GDM1 (cell line): ENCODE data around the gene FPR1.

Experiments used
- DNase-seq: peaks from one replicate; lab custom pipeline; 2025; lab: John Stamatoyannopoulos, UW

The FPR1 gene

DNA sequence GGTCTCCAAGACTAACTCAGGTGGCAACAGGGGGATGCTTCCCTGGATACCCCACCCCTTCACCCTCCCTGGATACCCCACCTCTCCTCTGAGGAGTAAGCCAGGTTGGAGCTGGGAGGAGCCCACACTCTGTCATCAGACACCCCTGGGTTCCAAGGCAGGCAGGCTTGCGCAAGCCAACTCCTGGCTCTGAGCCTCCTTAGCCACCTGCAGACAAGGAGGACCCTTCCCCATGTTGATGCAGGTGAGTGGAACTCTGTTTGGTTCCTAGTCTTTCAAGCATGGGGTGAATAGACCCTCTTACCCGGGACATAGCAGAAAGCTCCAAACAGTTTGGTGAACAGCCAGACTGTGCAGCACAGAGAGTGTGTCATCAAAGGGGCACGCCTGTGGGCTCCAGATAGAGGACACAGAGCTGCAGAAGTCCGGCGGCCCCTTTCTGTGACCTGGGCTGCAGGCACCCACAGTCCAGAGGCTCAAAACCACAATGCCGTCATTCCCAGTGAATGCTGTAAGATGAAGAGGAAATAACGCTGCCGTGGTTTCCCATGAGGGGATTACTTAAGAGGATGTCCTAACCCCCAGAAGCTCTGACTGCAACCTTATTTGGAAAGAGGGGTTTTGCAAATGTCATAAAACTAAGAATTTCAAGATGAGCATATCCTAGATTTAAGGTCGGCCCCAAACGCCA, 15.8 kb downstream of the FPR1 start:
- no peak for DNase-seq

GRCh38 chr19:51733742-51734522, 17.7 kb downstream of the FPR1 start:
- DNase-seq, result no peak

DNA sequence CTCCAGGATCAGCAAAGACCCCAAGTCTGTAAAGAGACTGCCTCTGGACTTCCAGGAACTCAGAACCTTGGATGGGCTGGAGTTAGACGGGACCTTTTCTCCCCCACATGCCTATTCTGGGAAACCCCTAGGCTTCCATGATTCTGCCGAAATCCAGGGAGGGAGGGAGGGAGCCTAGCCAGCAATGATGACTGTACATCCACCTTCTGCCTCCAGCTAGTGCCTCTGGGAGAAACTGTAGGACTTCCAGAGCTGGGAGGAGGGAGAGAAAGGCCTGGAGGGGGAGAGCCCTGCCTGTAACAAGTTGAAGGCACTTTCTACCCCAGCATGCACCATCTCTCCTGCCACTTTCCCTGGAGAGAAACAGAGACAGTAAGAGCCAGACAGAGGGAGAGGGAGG, 21.9 kb downstream of the FPR1 start:
- no peak for DNase-seq

- DNase-seq, result no peak
Observed at GRCh38 chr19:51727349-51727880, 24.3 kb downstream of the FPR1 start.

DNA sequence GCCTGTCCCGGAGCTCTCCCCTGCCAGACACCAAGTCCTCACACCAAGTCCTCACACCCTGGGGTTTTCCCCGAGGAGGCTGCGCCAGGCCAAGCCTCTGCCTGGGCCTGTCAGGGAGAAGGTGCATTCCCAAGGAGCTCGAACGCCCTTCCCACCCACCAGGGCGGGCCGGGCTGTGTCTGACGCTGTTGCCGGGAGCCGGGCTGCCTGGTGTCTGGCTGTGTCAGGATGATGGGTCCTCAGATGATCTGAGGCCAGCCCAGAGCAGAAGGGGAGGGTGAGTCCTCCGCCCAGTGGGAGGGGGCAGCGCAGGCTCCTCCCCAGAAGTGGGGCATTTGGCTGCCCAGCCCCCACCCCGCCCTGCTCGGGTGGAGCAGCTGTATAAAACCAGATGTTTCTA, 25.6 kb downstream of the FPR1 start:
- DNase-seq, result no peak

- DNase-seq, result no peak
Observed at GRCh38 chr19:51724543-51724942, 27.1 kb downstream of the FPR1 start.

DNA sequence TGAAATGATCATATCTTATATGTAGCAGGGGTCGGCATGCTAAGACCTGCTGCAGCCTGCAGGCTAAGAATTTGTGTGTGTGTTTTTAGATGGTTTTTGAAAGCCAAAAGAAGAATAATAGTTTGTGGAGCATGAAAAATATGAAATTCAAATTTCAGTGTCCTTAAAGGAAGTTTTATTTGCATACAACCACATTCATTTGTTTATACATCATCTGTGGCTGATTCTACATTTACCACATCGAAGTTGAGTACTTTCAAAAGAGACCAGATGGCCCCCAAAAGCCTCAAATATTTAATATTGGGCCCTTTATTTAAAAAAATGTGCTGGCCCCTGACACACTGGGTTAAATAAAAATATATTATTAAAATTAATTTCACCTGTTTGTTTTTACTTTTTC, 29.2 kb downstream of the FPR1 start:
- no peak for DNase-seq

- no peak for DNase-seq
Observed at GRCh38 chr19:51721905-51722304, 29.8 kb downstream of the FPR1 start.

DNA sequence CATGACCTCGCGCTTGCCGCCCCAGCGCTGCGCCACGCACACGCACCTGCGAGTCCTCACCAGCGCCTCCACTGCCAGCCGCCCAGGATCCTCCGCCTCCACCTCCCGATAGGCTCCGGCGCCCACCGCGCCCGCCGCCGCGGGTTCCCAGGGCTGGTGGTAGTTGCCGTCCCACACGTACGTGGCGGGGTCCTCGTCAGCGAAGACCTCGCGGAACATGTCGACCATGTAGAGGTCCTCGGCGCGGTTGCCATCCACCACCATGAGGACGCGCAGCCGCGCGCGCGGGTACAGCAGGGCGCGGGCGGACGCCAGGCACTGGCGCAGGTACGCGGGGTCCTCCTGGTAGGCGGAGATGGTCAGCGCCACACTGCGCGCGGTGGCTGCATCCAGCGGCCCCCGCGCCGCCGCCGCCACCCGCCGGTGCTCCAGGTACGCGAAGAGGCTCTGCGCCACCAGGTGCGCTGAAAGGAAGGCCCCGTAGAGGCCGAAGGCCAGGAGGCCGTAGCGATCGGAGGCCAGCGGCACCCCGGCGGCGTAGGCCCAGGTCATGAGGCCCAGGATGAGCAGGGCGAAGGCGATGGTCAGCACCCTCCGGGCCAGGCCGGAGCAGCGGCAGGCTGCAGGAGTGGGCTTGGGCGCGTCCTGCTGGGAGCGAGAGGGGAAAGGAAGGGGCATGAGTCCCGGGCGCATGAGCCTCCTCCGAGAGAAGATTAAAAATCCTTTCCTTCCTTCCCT, 32.3 kb downstream of the FPR1 start:
- no peak for DNase-seq

DNA sequence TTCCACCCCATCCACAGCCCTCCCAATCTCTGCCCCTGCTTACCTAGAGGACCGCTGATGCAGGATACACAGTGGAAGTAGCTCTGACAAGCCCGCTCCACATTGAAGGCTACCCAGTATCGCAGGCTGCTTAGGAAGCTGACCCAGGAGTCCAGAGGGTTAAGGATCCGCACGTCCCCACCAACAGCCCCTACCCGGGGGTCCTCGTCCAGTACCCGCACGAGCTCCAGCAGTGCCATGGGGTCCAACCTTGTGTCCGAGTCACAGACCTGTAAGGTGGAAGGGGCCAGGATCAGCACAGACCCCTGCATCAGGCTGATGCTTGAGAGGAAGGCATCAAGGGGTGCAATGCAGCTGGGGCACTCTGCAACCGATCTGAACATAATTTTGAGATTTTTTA, 34.8 kb downstream of the FPR1 start:
- DNase-seq, result no peak

GRCh38 chr19:51715850-51716249, 35.8 kb downstream of the FPR1 start:
- DNase-seq, result no peak

DNA sequence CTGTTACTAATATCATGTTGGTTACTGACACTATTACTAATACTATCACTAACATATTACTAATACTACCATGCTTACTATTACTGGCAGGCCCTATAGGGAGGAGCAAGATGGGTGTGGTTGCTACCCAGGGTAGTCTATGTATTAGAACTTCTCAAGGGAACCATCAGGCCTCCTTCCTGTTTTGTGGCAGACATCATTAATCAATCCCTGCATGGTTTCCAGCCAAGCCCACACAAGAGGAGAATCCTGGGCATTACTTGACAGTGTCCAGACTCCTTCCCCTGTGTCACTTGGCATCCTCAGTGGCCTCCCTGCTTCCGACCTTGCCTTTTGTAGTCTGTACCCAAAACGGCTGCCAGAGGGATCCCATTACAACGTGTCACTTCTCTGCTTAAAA, 36.8 kb downstream of the FPR1 start:
- DNase-seq, result no peak

DNA sequence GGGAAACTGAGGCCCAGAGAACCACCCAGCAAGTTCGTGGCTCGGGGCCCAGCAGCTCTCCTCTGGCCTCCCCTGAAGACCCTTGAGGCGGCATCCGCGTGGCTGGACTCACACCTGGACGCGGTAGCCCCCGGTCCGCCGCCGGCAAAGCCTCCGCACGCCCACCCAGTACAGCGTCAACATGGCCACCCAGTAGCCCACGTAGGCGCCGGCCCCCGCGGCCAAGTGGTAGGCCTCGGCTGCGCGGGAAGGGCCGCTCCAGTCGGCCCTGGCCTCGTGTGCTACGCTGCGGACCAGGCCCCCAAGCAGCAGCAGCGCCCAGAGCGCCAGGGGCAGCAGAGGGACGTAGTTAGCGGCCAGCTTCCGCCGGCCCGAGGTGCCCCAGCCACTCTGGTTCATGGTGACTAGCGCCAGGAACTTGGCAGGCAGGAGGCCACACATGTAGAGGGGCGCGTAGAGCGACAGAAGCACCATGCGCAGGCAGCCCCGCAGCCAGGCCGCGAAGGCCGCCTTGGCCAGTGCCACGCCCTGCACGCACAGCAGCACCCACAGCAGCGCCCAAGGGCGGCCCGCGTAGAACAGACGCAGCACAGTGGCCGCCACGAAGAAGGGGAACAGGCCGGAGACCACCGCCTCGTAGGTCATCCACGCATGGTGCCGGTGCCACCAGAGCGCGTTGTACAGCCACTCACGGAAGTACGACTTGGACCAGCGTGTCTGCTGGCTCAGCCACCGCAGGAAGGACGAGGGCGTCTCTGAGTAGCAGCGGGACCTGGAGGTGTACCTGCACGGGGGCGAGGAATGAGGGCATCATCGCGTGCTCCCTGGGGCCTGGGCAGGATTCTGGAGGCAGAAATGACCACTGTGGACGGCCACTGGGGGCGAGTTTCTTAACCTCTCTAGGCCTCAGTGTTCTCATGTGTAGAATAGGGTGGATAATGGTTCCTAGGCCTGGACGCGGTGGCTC, 38.1 kb downstream of the FPR1 start:
- DNase-seq, result no peak

DNA sequence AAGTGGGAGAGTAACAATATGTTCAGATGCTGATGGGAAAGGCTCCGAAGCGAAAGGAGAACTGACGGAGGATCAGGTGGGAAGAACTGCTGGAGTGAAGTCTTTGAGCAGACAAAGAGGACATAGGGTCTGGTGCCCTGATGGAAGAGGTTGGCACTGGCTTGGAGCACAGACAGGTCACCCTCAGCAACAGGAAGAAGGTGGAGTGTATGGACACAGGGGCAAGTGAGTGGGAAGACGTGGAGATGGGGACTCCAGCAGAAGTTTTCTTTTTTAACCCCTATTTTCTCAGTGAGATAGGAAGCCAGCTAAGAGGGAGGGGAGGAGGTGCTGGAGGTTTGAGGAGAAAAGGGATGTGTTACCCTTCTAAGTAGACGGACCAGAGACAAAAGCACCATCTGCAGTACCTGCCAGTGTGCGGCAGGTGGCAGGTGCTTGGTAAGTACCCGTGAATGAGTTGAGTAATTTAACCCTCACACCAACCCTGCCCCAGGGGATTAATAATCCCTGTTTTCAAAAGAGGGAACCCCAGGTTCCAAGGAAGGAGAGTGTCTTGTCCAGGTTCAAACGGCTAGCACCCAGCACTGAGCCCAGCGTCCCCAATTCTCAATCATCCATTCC, 39.1 kb downstream of the FPR1 start:
- no peak for DNase-seq

- no peak for DNase-seq
Observed at GRCh38 chr19:51711702-51712101, 40.0 kb downstream of the FPR1 start.

DNA sequence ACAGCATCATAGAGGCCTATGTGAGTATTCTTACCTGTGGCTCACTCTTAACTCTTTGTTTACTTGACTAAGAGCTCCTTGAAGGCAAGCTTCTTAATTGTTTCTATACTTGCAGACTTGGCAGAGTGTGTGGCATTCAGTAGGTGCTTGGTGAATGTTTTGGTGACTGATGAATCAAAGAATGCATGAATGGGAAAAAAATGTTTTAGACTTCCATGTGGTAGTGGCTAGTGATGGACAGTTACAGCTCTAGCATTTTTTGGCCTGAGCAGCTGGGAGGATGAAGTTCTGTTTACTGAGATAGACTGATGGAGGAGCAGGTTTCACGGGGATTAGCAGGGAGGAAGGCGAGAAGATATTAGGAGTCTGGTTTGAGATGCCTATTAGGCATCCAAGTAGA, 41.5 kb downstream of the FPR1 start:
- DNase-seq, result no peak

GRCh38 chr19:51709575-51709974, 42.1 kb downstream of the FPR1 start:
- DNase-seq, result no peak

DNA sequence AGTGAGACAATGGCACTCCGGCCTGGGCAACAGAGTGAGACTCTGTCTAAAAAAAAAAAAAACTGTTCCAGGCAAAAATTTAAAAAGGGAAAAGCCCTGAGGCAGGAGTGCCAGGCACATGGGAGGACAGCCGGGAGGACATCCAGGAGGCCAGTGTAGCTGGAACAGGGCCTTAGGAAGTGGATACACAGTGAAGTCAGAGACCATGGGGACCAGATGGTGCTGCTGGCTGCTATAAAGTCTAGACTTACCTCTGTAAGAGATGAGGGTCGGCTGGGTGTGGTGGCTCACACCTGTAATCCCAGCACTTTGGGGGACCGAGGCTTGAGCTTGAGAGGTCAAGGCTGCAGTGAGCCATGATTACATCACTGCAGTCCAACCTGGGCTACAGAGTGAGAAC, 42.9 kb downstream of the FPR1 start:
- DNase-seq, result no peak

GRCh38 chr19:51706885-51707284, 44.8 kb downstream of the FPR1 start:
- DNase-seq, result no peak

DNA sequence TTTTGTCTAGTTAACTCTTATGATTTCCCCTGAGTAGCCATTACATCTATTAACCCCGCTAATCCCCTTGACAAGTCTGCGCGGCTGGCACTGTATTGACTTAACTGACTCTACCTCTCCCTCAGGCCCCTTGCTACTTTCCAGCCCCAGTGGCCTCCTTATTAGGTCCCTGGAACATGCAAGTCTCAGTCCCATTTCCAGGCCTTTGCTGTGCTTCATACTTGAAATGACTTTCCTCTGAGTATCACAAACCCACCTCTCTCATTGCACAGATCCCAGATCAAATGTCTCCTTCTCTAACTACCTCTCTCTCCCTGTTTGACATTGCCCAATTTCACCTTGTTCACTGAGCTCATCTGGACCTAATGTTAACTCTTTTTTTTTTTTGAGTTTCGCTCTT, 45.4 kb downstream of the FPR1 start:
- DNase-seq, result no peak

DNA sequence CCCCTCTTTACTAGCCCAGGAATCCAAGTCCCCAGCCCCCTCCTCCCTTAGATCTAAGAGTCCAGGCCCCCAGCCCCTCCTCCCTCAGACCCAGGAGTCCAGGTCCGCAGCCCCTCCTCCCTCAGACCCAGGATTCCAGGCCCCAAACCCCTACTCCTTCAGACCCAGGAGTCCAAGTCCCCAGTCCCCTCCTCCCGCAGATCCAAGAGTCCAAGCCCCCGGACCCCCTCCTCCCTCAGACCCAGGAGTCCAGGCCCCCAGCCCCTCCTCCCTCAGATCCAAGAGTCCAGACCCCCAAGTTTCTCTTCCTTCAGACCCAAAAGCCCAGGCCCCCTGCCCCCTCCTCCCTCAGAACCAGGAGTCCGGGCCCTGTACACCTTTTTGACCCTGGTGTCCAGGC, 47.1 kb downstream of the FPR1 start:
- DNase-seq, result no peak
